ENCODE data around the gene TMEM138. TPM values are rescaled to one million over a fixed set of nuclear protein-coding genes. Genes with fewer than 3 reads are reported as not detected.

TMEM138 gene
- total RNA-seq, 3 donors from 2014 or later = 24.6 to 38.5 (median 32.8) TPM

- TF ChIP-seq POLR2AphosphoS5 (IDR thresholded peaks at IDR 0.05) (no peak), CTCF (IDR thresholded peaks at IDR 0.05) (no peak), POLR2A (IDR thresholded peaks at IDR 0.05) (no peak)
- no peak for DNase-seq (ENCODE audit: low spot score in 2 of 2)
- Histone ChIP-seq H3K27me3 (no peaks in the 10 kb centered on the region), H3K4me1 (no peaks in the 10 kb centered on the region), H3K36me3 (peaks cover 17% of the 10 kb centered on the region), H3K27ac (no peak overlapping the region), H3K4me3 (no peak overlapping the region), H3K9me3 (no peaks in the 10 kb centered on the region)
- intact Hi-C loops (cut with DNase I; ENCODE audit: low total_unique reads) = no loop called here
Observed at GRCh38 chr11:61411589-61411988, 49.4 kb downstream of the TMEM138 start.

GRCh38 chr11:61413496-61413895, 51.3 kb downstream of the TMEM138 start:
- no peak for DNase-seq (ENCODE audit: low spot score in 2 of 2)
- no peak overlapping the region for H3K4me3 ChIP-seq
- H3K36me3 ChIP-seq = peaks cover 17% of the 10 kb centered on the region
- no peaks in the 10 kb centered on the region for H3K4me1 ChIP-seq
- H3K9me3 ChIP-seq = no peaks in the 10 kb centered on the region
- intact Hi-C loops (cut with DNase I; ENCODE audit: low total_unique reads) = no loop called here
- no peaks in the 10 kb centered on the region for H3K27me3 ChIP-seq
- H3K27ac ChIP-seq = no peak overlapping the region
- no peak for TF ChIP-seq POLR2AphosphoS5 (IDR thresholded peaks at IDR 0.05)
- no peak for TF ChIP-seq CTCF (IDR thresholded peaks at IDR 0.05)
- TF ChIP-seq POLR2A (IDR thresholded peaks at IDR 0.05) = no peak

GRCh38 chr11:61414547-61414946, 52.4 kb downstream of the TMEM138 start:
- no peak for DNase-seq (ENCODE audit: low spot score in 2 of 2)
- intact Hi-C loops (cut with DNase I; ENCODE audit: low total_unique reads) = no loop called here
- Histone ChIP-seq H3K4me1 (no peaks in the 10 kb centered on the region), H3K27me3 (no peaks in the 10 kb centered on the region), H3K27ac (no peak overlapping the region), H3K4me3 (no peak overlapping the region), H3K9me3 (no peaks in the 10 kb centered on the region), H3K36me3 (peaks cover 17% of the 10 kb centered on the region)
- TF ChIP-seq POLR2AphosphoS5 (IDR thresholded peaks at IDR 0.05) (no peak), CTCF (IDR thresholded peaks at IDR 0.05) (no peak), POLR2A (IDR thresholded peaks at IDR 0.05) (no peak)

- Histone ChIP-seq H3K27ac (no peak overlapping the region), H3K4me1 (no peaks in the 10 kb centered on the region), H3K36me3 (peaks cover 17% of the 10 kb centered on the region), H3K27me3 (no peaks in the 10 kb centered on the region), H3K9me3 (no peaks in the 10 kb centered on the region), H3K4me3 (no peak overlapping the region)
- no peak for DNase-seq (ENCODE audit: low spot score in 2 of 2)
- TF ChIP-seq POLR2A (IDR thresholded peaks at IDR 0.05) (no peak), CTCF (IDR thresholded peaks at IDR 0.05) (no peak), POLR2AphosphoS5 (IDR thresholded peaks at IDR 0.05) (no peak)
- intact Hi-C loops (cut with DNase I; ENCODE audit: low total_unique reads) = no loop called here
Observed at GRCh38 chr11:61415381-61415780, 53.2 kb downstream of the TMEM138 start.

- H3K9me3 ChIP-seq = no peaks in the 10 kb centered on the region
- H3K4me3 ChIP-seq = no peak overlapping the region
- no peak overlapping the region for H3K27ac ChIP-seq
- DNase-seq (ENCODE audit: low spot score in 2 of 2) = no peak
- no peaks in the 10 kb centered on the region for H3K27me3 ChIP-seq
- peaks cover 11% of the 10 kb centered on the region for H3K36me3 ChIP-seq
- intact Hi-C loops (cut with DNase I; ENCODE audit: low total_unique reads) = no loop called here
- no peaks in the 10 kb centered on the region for H3K4me1 ChIP-seq
- no peak for TF ChIP-seq CTCF (IDR thresholded peaks at IDR 0.05)
- no peak for TF ChIP-seq POLR2AphosphoS5 (IDR thresholded peaks at IDR 0.05)
- TF ChIP-seq POLR2A (IDR thresholded peaks at IDR 0.05) = no peak
Observed at GRCh38 chr11:61416941-61417340, 54.8 kb downstream of the TMEM138 start.
